ENCODE results near the gene ZNRF1. TPM values are rescaled to one million over a fixed set of nuclear protein-coding genes. Genes with fewer than 3 reads are reported as not detected.
A peak's percentile ranks its signal among the peaks of the same experiment; 100 is the strongest.

Gene ZNRF1
- total RNA-seq, 6 experiments from 2014 or later, result 10.2 to 18.8 (median 11.1) TPM

DNA sequence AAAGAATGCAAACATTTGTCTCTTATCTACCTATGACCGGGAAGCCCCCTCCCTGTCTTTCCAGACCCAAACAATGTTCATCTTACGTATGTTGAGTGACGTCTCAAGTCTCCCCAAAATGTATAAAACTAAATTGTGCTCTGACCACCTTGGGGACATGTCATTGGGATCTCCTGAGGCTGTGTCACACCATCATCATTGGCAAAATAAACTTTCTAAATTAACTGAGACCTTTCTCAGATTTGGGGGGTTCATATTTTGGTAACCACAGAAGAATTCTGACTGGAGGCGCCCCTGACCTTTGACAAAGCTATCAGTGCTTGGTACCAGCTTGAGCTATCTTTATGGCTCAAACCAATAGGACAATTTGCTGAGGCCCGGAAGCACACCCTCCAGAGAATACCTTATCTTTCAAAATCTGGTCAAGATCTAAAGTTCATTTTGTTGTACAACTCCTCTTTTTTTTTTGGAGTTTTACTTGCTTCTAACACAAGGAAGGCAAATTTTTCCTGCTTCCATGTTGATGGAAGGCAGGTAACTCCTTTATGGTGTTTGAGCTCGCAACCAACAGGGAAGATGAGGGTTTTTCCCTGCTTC lies 120.2 kb downstream of the ZNRF1 start:
- intact Hi-C loops (cut with DNase I), result loop anchor here in 1 of 2 donors (10.0 kb wide), 1 partner anchor 124 kb away; the partner anchor contains the start of gene ZNRF1
- no peaks in the 10 kb centered on the region for H3K27me3 ChIP-seq
- peaks cover 0 to 5% (median 0%) of the 10 kb centered on the region in 4 donors for H3K36me3 ChIP-seq
- peak in 1 of 4 donors; percentile 28 for ATAC-seq
- H3K4me1 ChIP-seq, result peaks cover 0 to 24% (median 0%) of the 10 kb centered on the region in 4 donors
- H3K4me3 ChIP-seq, result peak overlapping the region; percentile 33 to 62 (median 51)
- WGBS (ENCODE audit: insufficient coverage, low coverage, low lambda C conversion rate, missing lambda C conversion rate), result 47% methylated on average over 6 of the region's 6 CpGs
- peak overlapping the region; percentile 48 to 90 (median 81) for H3K27ac ChIP-seq
- peaks cover 0 to 4% (median 0%) of the 10 kb centered on the region in 4 donors for H3K9me3 ChIP-seq
- DNase-seq, result peak in 1 of 3 donors; percentile 14
- TF ChIP-seq POLR2A (IDR thresholded peaks at IDR 0.05), result no peak
- TF ChIP-seq, protein P1, sequence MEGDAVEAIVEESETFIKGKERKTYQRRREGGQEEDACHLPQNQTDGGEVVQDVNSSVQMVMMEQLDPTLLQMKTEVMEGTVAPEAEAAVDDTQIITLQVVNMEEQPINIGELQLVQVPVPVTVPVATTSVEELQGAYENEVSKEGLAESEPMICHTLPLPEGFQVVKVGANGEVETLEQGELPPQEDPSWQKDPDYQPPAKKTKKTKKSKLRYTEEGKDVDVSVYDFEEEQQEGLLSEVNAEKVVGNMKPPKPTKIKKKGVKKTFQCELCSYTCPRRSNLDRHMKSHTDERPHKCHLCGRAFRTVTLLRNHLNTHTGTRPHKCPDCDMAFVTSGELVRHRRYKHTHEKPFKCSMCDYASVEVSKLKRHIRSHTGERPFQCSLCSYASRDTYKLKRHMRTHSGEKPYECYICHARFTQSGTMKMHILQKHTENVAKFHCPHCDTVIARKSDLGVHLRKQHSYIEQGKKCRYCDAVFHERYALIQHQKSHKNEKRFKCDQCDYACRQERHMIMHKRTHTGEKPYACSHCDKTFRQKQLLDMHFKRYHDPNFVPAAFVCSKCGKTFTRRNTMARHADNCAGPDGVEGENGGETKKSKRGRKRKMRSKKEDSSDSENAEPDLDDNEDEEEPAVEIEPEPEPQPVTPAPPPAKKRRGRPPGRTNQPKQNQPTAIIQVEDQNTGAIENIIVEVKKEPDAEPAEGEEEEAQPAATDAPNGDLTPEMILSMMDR (IDR thresholded peaks at IDR 0.05), result no peak

DNA sequence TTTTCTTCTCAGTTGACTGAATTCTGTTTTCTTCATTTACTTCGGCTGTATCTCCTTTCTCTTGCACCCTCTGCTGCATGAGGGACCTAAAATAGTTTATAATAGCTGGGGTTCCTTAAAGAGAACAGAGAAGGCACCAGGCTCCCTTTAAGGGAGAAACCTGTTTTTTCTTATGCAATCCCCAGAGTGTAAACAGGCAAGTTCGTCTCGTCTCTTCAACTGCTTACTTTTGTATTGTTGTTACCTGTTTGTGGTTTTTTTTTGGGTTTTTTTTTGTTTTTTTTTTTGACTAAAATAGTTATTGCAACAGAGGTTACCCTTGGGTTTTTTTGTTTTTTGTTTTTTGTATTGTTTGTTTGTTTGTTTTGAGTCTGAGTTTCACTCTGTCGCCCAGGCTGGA lies 121.4 kb downstream of the ZNRF1 start:
- intact Hi-C loops (cut with DNase I), result no loop called here
- Histone ChIP-seq H3K36me3 (no peaks in the 10 kb centered on the region), H3K27ac (peak overlapping the region; percentile 48 to 90 (median 81)), H3K4me3 (peak overlapping the region; percentile 33 to 62 (median 51)), H3K27me3 (no peaks in the 10 kb centered on the region), H3K4me1 (peaks cover 0 to 19% (median 0%) of the 10 kb centered on the region in 4 donors), H3K9me3 (peaks cover 0 to 4% (median 0%) of the 10 kb centered on the region in 4 donors)
- no peak for TF ChIP-seq POLR2A (IDR thresholded peaks at IDR 0.05)
- TF ChIP-seq, protein P1 (IDR thresholded peaks at IDR 0.05), result no peak
- peak; percentile 26 to 58 (median 37) for ATAC-seq
- no peak for DNase-seq
- WGBS (ENCODE audit: insufficient coverage, low coverage, low lambda C conversion rate, missing lambda C conversion rate), result 19% methylated on average over 4 of the region's 4 CpGs

DNA sequence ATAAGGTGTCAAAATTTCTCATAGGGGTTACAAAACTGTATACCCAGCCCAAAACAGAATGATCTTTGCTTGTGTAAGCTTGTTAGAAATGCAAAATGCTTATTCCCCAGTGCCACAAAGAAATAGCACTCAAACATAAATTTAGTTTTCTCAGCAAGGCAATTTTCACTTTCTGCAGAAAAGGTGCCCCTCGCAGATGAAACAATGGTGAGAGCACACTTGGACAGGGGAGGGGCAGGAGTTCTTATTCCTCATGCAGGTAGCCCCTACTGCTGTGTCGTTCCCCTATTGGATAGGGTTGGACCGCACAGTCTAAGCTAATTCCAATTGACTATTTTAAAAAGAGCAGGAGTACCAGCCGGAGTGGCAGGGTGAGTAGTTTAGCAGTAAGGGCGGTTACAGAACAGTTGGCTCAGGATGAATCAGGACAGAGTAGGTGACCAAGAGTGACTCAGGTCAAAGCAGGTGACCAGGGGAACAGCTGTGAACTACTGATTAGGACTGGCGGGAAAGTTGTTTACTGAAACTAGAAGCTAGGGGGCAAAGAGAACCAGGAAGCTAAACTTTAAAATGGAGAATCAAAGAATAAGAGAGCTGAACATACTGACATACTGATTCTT lies 123.2 kb downstream of the ZNRF1 start:
- no peaks in the 10 kb centered on the region for H3K27me3 ChIP-seq
- DNase-seq (peak in 1 of 3 donors; percentile 16), ATAC-seq (peak in 2 of 4 donors; percentile 19 to 43)
- intact Hi-C loops (cut with DNase I), result no loop called here
- H3K4me3 ChIP-seq, result no peak overlapping the region
- WGBS (ENCODE audit: insufficient coverage, low coverage, low lambda C conversion rate, missing lambda C conversion rate), result 63% methylated on average over 6 of the region's 6 CpGs
- H3K36me3 ChIP-seq, result peaks cover 0 to 4% (median 0%) of the 10 kb centered on the region in 4 donors
- H3K27ac ChIP-seq, result no peak overlapping the region
- peaks cover 0 to 24% (median 0%) of the 10 kb centered on the region in 4 donors for H3K4me1 ChIP-seq
- TF ChIP-seq, protein P1 (IDR thresholded peaks at IDR 0.05), result no peak
- TF ChIP-seq POLR2A (IDR thresholded peaks at IDR 0.05), result no peak
- H3K9me3 ChIP-seq, result peaks cover 0 to 4% (median 0%) of the 10 kb centered on the region in 4 donors

DNA sequence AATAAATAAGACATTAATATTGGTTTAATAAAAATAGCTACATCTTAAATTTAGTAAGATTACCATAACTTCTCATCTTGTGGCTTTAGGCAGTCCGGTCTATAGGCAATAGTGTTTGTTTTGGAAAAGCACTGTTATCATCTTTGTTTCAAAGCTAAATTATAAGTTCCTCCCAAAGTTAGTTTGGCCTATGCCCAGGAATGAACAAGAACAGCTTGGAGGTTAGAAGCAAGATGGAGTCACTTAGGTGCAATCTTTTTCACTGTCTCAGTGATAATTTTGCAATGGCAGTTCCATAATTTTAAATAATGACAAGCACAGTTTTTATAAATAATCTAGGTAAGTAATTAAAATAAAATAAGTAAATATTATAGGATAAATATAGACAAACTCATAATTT lies 123.8 kb downstream of the ZNRF1 start:
- Histone ChIP-seq H3K4me3 (no peak overlapping the region), H3K9me3 (peaks cover 0 to 4% (median 0%) of the 10 kb centered on the region in 4 donors), H3K27ac (no peak overlapping the region), H3K36me3 (peaks cover 0 to 9% (median 0%) of the 10 kb centered on the region in 4 donors), H3K27me3 (no peaks in the 10 kb centered on the region), H3K4me1 (peaks cover 0 to 19% (median 0%) of the 10 kb centered on the region in 4 donors)
- TF ChIP-seq, protein P1 (IDR thresholded peaks at IDR 0.05), result no peak
- TF ChIP-seq POLR2A (IDR thresholded peaks at IDR 0.05), result no peak
- 100% methylated on average over 1 of the region's 1 CpG for whole genome bisulfite sequencing (ENCODE audit: insufficient coverage, low coverage, low lambda C conversion rate, missing lambda C conversion rate)
- no peak for ATAC-seq
- intact Hi-C loops (cut with DNase I), result no loop called here
- DNase-seq, result no peak

Data from right lobe of liver (tissue), 6 donors.